NB4 (cell line): ENCODE measurements around the gene SUMO3.

Source experiments
- CTCF ChIP-seq: IDR thresholded peaks from one replicate; pipeline ENCODE4 v1.5.1; 2012; ENCODE audit warnings: low read depth, low read length
- POLR2A ChIP-seq: IDR thresholded peaks from 2 replicates; pipeline ENCODE4 v1.6.1; 2011; ENCODE audit warnings: mild to moderate bottlenecking; ENCODE audit not compliant: insufficient read length; ENCODE audit errors: extremely low read depth

GRCh38 chr21:44805859-44806258 lies 12.0 kb downstream of the SUMO3 start:
- TF ChIP-seq CTCF (no peak), POLR2A (no peak)
